Measurements from ENCODE around the gene SULT1A2.

Gene SULT1A2

DNA sequence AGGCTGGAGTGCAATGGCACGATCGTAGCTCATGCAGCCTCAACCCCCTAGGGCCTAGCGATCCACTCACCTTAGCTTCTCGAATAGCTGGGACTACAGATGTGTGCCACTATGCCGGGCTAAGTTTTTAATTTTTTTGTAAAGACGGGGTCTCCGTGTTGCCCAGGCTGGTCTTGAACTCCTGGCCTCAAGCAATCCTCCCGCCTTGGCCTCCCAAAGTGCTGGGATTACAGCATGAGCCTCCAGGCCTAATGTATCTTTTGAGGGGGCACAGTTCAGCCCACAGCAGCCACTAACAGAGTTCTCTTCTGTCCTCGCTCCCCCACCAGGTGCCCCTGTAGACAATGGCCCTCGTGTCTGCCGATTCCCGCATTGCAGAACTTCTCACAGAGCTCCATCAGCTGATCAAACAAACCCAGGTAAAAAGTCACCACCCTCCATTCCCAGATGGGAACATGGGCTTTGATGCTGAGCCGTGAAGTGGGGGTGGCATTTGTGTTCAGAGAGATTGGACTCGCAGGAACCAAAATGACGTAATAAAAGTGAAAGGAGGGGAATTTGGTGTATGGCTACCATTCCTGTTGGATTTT, 16.0 kb downstream of the SULT1A2 start:
- Histone ChIP-seq H3F3A (ENCODE audit: control insufficient read depth, insufficient read depth) (no peaks in the 10 kb centered on the region), H3K36me3 (ENCODE audit: control insufficient read depth, low read length) (peaks cover 35% of the 10 kb centered on the region), H3K27ac (ENCODE audit: low read depth, low read length) (no peak overlapping the region), H3K9me3 (ENCODE audit: control insufficient read depth, insufficient read depth, low read length) (no peaks in the 10 kb centered on the region), H3K79me2 (ENCODE audit: control insufficient read depth, low read length) (peaks cover 5% of the 10 kb centered on the region), H4K20me1 (ENCODE audit: control insufficient read depth, insufficient read depth, low read depth, low read length) (no peaks in the 10 kb centered on the region), H3K27me3 (ENCODE audit: control insufficient read depth, low read length) (no peaks in the 10 kb centered on the region), H3K4me2 (ENCODE audit: low read length) (no peak overlapping the region), H3K4me3 (ENCODE audit: low read length) (no peak overlapping the region), H3K9me2 (replicated peaks; ENCODE audit: control insufficient read depth, low read length) (no peaks in the 10 kb centered on the region), H3K4me1 (ENCODE audit: control insufficient read depth, low read length) (no peaks in the 10 kb centered on the region)
- TF ChIP-seq EZH2phosphoT487 (IDR thresholded peaks at IDR 0.05; ENCODE audit: borderline replicate concordance, low read length): no peak
- TF ChIP-seq, protein P1, sequence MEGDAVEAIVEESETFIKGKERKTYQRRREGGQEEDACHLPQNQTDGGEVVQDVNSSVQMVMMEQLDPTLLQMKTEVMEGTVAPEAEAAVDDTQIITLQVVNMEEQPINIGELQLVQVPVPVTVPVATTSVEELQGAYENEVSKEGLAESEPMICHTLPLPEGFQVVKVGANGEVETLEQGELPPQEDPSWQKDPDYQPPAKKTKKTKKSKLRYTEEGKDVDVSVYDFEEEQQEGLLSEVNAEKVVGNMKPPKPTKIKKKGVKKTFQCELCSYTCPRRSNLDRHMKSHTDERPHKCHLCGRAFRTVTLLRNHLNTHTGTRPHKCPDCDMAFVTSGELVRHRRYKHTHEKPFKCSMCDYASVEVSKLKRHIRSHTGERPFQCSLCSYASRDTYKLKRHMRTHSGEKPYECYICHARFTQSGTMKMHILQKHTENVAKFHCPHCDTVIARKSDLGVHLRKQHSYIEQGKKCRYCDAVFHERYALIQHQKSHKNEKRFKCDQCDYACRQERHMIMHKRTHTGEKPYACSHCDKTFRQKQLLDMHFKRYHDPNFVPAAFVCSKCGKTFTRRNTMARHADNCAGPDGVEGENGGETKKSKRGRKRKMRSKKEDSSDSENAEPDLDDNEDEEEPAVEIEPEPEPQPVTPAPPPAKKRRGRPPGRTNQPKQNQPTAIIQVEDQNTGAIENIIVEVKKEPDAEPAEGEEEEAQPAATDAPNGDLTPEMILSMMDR (IDR thresholded peaks at IDR 0.05; ENCODE audit: low read depth, low read length, poor library complexity, severe bottlenecking): no peak

DNA sequence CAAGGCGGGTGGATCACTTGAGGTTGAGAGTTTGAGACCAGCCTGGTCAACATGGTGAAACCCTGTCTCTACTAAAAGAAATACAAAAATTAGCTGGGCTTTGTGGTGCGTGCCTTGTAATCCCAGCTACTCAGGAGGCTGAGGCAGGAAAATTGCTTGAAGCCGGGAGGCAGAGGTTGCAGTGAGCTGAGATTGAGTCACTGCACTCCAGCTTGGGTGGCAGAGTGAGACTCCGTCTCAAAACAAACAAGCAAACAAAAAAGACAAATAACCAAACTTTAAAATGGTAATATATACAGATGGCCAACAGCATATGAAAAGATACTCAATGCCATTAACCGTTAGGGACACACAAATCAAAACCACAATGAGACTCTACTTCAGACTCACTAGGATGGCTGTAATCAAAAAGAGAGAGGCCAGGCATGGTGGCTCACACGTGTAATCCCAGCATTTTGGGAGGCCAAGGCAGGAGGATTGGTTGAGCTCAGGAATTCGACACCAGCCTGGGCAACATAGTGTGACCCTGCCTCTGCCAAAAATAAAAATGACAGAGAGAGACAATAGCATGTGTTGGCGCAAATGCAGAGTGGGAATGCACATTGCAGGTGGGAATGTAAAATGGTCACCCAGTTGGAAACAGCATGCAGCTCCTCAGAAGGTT, 21.3 kb downstream of the SULT1A2 start:
- H3K27me3 ChIP-seq (ENCODE audit: control insufficient read depth, low read length): no peaks in the 10 kb centered on the region
- no peak overlapping the region for H3K4me3 ChIP-seq (ENCODE audit: low read length)
- H3K4me1 ChIP-seq (ENCODE audit: control insufficient read depth, low read length): no peaks in the 10 kb centered on the region
- H3K36me3 ChIP-seq (ENCODE audit: control insufficient read depth, low read length): no peaks in the 10 kb centered on the region
- H3K79me2 ChIP-seq (ENCODE audit: control insufficient read depth, low read length): peaks cover 39% of the 10 kb centered on the region
- no peak overlapping the region for H3K27ac ChIP-seq (ENCODE audit: low read depth, low read length)
- H3K4me2 ChIP-seq (ENCODE audit: low read length): no peak overlapping the region
- H3K9me3 ChIP-seq (ENCODE audit: control insufficient read depth, insufficient read depth, low read length): no peaks in the 10 kb centered on the region
- no peaks in the 10 kb centered on the region for H3F3A ChIP-seq (ENCODE audit: control insufficient read depth, insufficient read depth)
- no peaks in the 10 kb centered on the region for H4K20me1 ChIP-seq (ENCODE audit: control insufficient read depth, insufficient read depth, low read depth, low read length)
- TF ChIP-seq EZH2phosphoT487 (IDR thresholded peaks at IDR 0.05; ENCODE audit: borderline replicate concordance, low read length): no peak
- TF ChIP-seq, protein P1 (IDR thresholded peaks at IDR 0.05; ENCODE audit: low read depth, low read length, poor library complexity, severe bottlenecking): no peak
- H3K9me2 ChIP-seq (replicated peaks; ENCODE audit: control insufficient read depth, low read length): no peaks in the 10 kb centered on the region

DNA sequence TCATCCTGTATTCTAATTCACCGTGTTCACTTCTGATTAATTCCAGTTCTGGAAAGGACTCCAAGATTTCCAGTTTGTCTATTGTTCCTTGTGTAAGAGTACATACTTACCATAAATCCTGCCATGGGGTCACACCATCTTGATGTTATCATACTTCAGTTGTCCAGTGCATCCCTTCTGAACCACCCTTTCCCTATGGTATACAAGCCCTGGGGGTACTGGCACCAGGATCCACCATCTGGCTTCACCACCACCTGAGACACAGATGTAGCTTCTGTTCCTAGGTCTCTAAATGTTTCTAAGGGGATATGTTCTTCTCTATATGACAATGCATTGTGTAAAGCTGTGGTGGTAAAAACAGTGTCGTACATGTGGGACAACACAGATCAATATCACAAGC, 21.9 kb downstream of the SULT1A2 start:
- H3K27ac ChIP-seq (ENCODE audit: low read depth, low read length): no peak overlapping the region
- no peaks in the 10 kb centered on the region for H4K20me1 ChIP-seq (ENCODE audit: control insufficient read depth, insufficient read depth, low read depth, low read length)
- no peaks in the 10 kb centered on the region for H3K4me1 ChIP-seq (ENCODE audit: control insufficient read depth, low read length)
- TF ChIP-seq, protein P1 (IDR thresholded peaks at IDR 0.05; ENCODE audit: low read depth, low read length, poor library complexity, severe bottlenecking): no peak
- TF ChIP-seq EZH2phosphoT487 (IDR thresholded peaks at IDR 0.05; ENCODE audit: borderline replicate concordance, low read length): no peak
- H3K79me2 ChIP-seq (ENCODE audit: control insufficient read depth, low read length): peaks cover 43% of the 10 kb centered on the region
- H3F3A ChIP-seq (ENCODE audit: control insufficient read depth, insufficient read depth): no peaks in the 10 kb centered on the region
- no peak overlapping the region for H3K4me2 ChIP-seq (ENCODE audit: low read length)
- no peaks in the 10 kb centered on the region for H3K36me3 ChIP-seq (ENCODE audit: control insufficient read depth, low read length)
- no peaks in the 10 kb centered on the region for H3K9me2 ChIP-seq (replicated peaks; ENCODE audit: control insufficient read depth, low read length)
- no peaks in the 10 kb centered on the region for H3K9me3 ChIP-seq (ENCODE audit: control insufficient read depth, insufficient read depth, low read length)
- no peak overlapping the region for H3K4me3 ChIP-seq (ENCODE audit: low read length)
- H3K27me3 ChIP-seq (ENCODE audit: control insufficient read depth, low read length): no peaks in the 10 kb centered on the region
